HepG2 (cell line): ENCODE results near the gene CTNNA3. TPM values are rescaled to one million over a fixed set of nuclear protein-coding genes. Genes with fewer than 3 reads are reported as not detected.

Experiments used
- ATAC-seq: fragments of 200-7000 bp; cut with Tn5 transposase; 3 replicates; pipeline ENCODE4 v1.9.1; 2020; ENCODE audit warnings: mild to moderate bottlenecking, moderate library complexity
- BruUV-seq: library from RNA; stranded (reverse); fragments of 400-500 nt; replicated peaks from 2 replicates; lab custom pipeline; 2021; lab: Mats Ljungman, UMichigan
- CTCF ChIA-PET: fragments of 300-600 bp; formaldehyde crosslinking; extraction: SDS; loops from one replicate; lab custom pipeline; 2021; ENCODE audit warnings: low total read pairs, inconsistent platforms, low intra/inter-chr PET ratio; lab: Yijun Ruan, JAX
- POLR2A ChIA-PET: fragments of 350-600 bp; sonication (Branson Sonifier 250); formaldehyde crosslinking; loops from one replicate; lab custom pipeline; 2020; ENCODE audit warnings: antibody characterized with exemption, inconsistent platforms; lab: Yijun Ruan, JAX
- DNase-seq: peaks from one replicate; pipeline ENCODE4 v3.0.0-alpha.2; 2015; ENCODE audit warnings: low spot score
- FAIRE-seq: peaks from 3 replicates; lab custom pipeline; 2011; peaks lifted over from hg19 to GRCh38; lab: Jason Lieb, UNC
- H2AFZ ChIP-seq: one replicate; pipeline ENCODE4 v1.6.1; 2011; ENCODE audit warnings: low read length, inconsistent platforms
- H3K27ac ChIP-seq: fragments of 300-600 bp; 3 replicates; pipeline ENCODE4 v1.8.0; 2011; ENCODE audit warnings: mixed run types, mild to moderate bottlenecking, mixed read lengths, low read length, inconsistent platforms; ENCODE audit not compliant: insufficient read depth; ENCODE audit errors: extremely low read length
- H3K27me3 ChIP-seq, 2 experiments: fragments of 200-600 bp in 1 of 2; 2 replicates in 1 of 2; 3 replicates in 1 of 2; pipeline versions ENCODE4 v1.6.0 to v1.8.0; 2011; ENCODE audit warnings: low read length in 2 of 2, mild to moderate bottlenecking in 2 of 2, moderate library complexity in 2 of 2, inconsistent platforms in 1 of 2; ENCODE audit not compliant: insufficient read depth in 2 of 2, control insufficient read depth in 1 of 2
- H3K36me3 ChIP-seq, 2 experiments: fragments of 200-600 bp in 1 of 2; replicated peaks in 1 of 2; 2 replicates in 1 of 2; 3 replicates in 1 of 2; pipeline versions ENCODE4 v1.5.1 to v1.8.0; 2011; ENCODE audit warnings: low read length in 2 of 2, inconsistent platforms in 1 of 2; ENCODE audit not compliant: insufficient read depth in 2 of 2, control insufficient read depth in 1 of 2
- H3K4me1 ChIP-seq: 2 replicates; pipeline ENCODE4 v1.5.1; 2012; ENCODE audit warnings: low read length, inconsistent platforms; ENCODE audit not compliant: insufficient read depth
- H3K4me2 ChIP-seq: 2 replicates; pipeline ENCODE4 v1.6.0; 2011; ENCODE audit warnings: low read depth, low read length, inconsistent platforms
- H3K4me3 ChIP-seq, 3 experiments: fragments of 200-600 bp in 1 of 3; sonication (generic), shearing (Covaris generic) in 1 of 3; replicated peaks in 1 of 3; 2 replicates each; pipeline ENCODE4 v1.5.1; 2011 to 2016; ENCODE audit warnings: low read length in 3 of 3, inconsistent platforms in 2 of 3, low read depth in 2 of 3, mild to moderate bottlenecking in 2 of 3, control low read depth in 1 of 3, mixed read lengths in 1 of 3; ENCODE audit not compliant: insufficient read depth in 1 of 3
- H3K79me2 ChIP-seq: one replicate; pipeline ENCODE4 v1.6.1; 2011; ENCODE audit warnings: low read length, inconsistent platforms; ENCODE audit not compliant: insufficient read depth
- H3K9ac ChIP-seq: 2 replicates; pipeline ENCODE4 v1.6.0; 2011; ENCODE audit warnings: mild to moderate bottlenecking, low read depth, low read length, inconsistent platforms; ENCODE audit not compliant: insufficient read depth
- H3K9me3 ChIP-seq: 2 replicates; pipeline ENCODE4 v1.5.1; 2012; ENCODE audit warnings: mild to moderate bottlenecking, low read length
- H4K20me1 ChIP-seq: 2 replicates; pipeline ENCODE4 v1.6.0; 2011; ENCODE audit warnings: inconsistent platforms, mild to moderate bottlenecking, low read length, moderate library complexity; ENCODE audit not compliant: insufficient read depth
- ATF1 ChIP-seq: IDR thresholded peaks from 2 replicates; pipeline ENCODE4 v1.6.1; 2016; ENCODE audit warnings: mild to moderate bottlenecking, control low read depth
- GLI4 ChIP-seq: sonication (generic); formaldehyde crosslinking; IDR thresholded peaks from 2 replicates; pipeline ENCODE4 v1.5.1; 2020; ENCODE audit warnings: missing genetic modification reagents, mild to moderate bottlenecking, moderate library complexity, borderline replicate concordance
- GLMP ChIP-seq: sonication (generic); formaldehyde crosslinking; IDR thresholded peaks from 2 replicates; pipeline ENCODE4 v1.9.0; 2021; ENCODE audit warnings: missing genetic modification reagents, mild to moderate bottlenecking, borderline replicate concordance
- HNRNPLL ChIP-seq: fragments of 200-400 bp; formaldehyde crosslinking; IDR thresholded peaks from 2 replicates; pipeline ENCODE4 v1.6.1; 2017; ENCODE audit warnings: mild to moderate bottlenecking, low read depth, low read length; ENCODE audit not compliant: poor library complexity, severe bottlenecking
- NBN ChIP-seq: fragments of 450-650 bp; conservative IDR thresholded peaks from 2 replicates; pipeline ENCODE4 v1.6.1; 2017
- RXRB ChIP-seq: IDR thresholded peaks from 2 replicates; pipeline ENCODE4 v1.6.1; 2016; ENCODE audit warnings: borderline replicate concordance, missing genetic modification reagents, missing compliant biosample characterization
- SETDB1 ChIP-seq: sonication (generic); formaldehyde crosslinking; IDR thresholded peaks from 2 replicates; pipeline ENCODE4 v1.5.1; 2020; ENCODE audit warnings: missing genetic modification reagents, mild to moderate bottlenecking, borderline replicate concordance
- TRIM22 ChIP-seq: fragments of 450-650 bp; IDR thresholded peaks from 2 replicates; pipeline ENCODE4 v1.6.1; 2017
- ZBTB39 ChIP-seq: sonication (generic); formaldehyde crosslinking; IDR thresholded peaks from 2 replicates; pipeline ENCODE4 v1.5.0; 2020; ENCODE audit warnings: missing genetic modification reagents
- ZNF280B ChIP-seq: sonication (generic); formaldehyde crosslinking; IDR thresholded peaks from 2 replicates; pipeline ENCODE4 v1.5.0; 2020; ENCODE audit warnings: missing genetic modification reagents, mild to moderate bottlenecking, borderline replicate concordance
- ZNF431 ChIP-seq: sonication (generic); formaldehyde crosslinking; IDR thresholded peaks from 2 replicates; pipeline ENCODE4 v1.9.0; 2022; ENCODE audit warnings: missing genetic modification reagents, low read depth, mild to moderate bottlenecking, borderline replicate concordance
- ZNF761 ChIP-seq: sonication (generic); formaldehyde crosslinking; conservative IDR thresholded peaks from 2 replicates; pipeline ENCODE4 v1.4.0; 2020; ENCODE audit warnings: mild to moderate bottlenecking, missing genetic modification reagents
- WGBS: methylation state at CpG from one replicate; pipeline ENCODE4 v1.1.6; 2017; ENCODE audit warnings: low lambda C conversion rate; 5-methylcytosine and 5-hydroxymethylcytosine counted together
- in situ Hi-C: cut with HindIII; loops from 2 replicates; pipeline ENCODE4 v1.10.0; 2017; ENCODE audit warnings: low pct_unique_long_range_greater_than_20kb; ENCODE audit not compliant: extremely low pct_ligation_motif_present
- intact Hi-C: fragments of 100-400 bp; cut with micrococcal nuclease; formaldehyde crosslinking; loops from one replicate; pipeline ENCODE4 v1.10.0; 2022; ENCODE audit not compliant: unreplicated experiment
- polyA plus RNA-seq, 8 experiments: library from polyadenylated mRNA; depleted of rRNA in 3 of 8; stranded (reverse) in 7 of 8; unstranded in 1 of 8; fragments of >200 nt; fragmentation: Illumina TruSeq in 4 of 8; extraction: Trizol in 4 of 8; gene quantifications; 2 replicates each; pipeline versions ENCODE4 v1.2.1 to v1.2.3, GENCODE V29; 2011 to 2016; ENCODE audit warnings: low read depth in 4 of 8, missing spikeins in 1 of 8, mixed read lengths in 1 of 8; ENCODE audit not compliant: insufficient read depth in 1 of 8
- total RNA-seq, 5 experiments: library from RNA; depleted of rRNA; stranded (reverse); fragments of >200 nt; fragmentation: Illumina TruSeq; extraction: Trizol; gene quantifications; 2 replicates each; pipeline ENCODE4 v1.2.3, GENCODE V29; 2016; ENCODE audit warnings: low read depth in 1 of 5

CTNNA3 gene
- total and polyA plus RNA-seq, 2 of the 13 experiments (the other 11 are each of a cell fraction or from before 2014, with no cell fraction given): not detected

GRCh38 chr10:66833861-66834260, 862.1 kb downstream of the CTNNA3 start:
- H3K36me3 ChIP-seq: no peaks in the 10 kb centered on the region
- H2AFZ ChIP-seq: no peak overlapping the region
- no TSS peak for BruUV-seq
- no peak for FAIRE-seq
- no peak overlapping the region for H3K9ac ChIP-seq
- no peaks in the 10 kb centered on the region for H3K27me3 ChIP-seq
- no peak for ATAC-seq
- ChIA-PET CTCF (no interaction called here), POLR2A (no interaction called here)
- H3K4me2 ChIP-seq: no peak overlapping the region
- TF ChIP-seq GLI4 (CRISPR knock-in tag) (no peak), HNRNPLL (no peak), ATF1 (CRISPR knock-in tag) (no peak), GLMP (CRISPR knock-in tag) (no peak), ZNF761 (no peak), RXRB (CRISPR knock-in tag) (no peak), ZNF280B (CRISPR knock-in tag) (no peak), ZNF431 (CRISPR knock-in tag) (no peak), ZBTB39 (CRISPR knock-in tag) (no peak), SETDB1 (no peak), NBN (no peak), TRIM22 (no peak)
- H3K9me3 ChIP-seq: no peaks in the 10 kb centered on the region
- no peaks in the 10 kb centered on the region for H3K4me1 ChIP-seq
- intact Hi-C loops (no loop called here), in situ Hi-C loops (no loop called here)
- H3K27ac ChIP-seq: no peak overlapping the region
- no peaks in the 10 kb centered on the region for H3K79me2 ChIP-seq
- no peaks in the 10 kb centered on the region for H4K20me1 ChIP-seq
- DNase-seq: no peak
- no peak overlapping the region for H3K4me3 ChIP-seq
- WGBS: 5% methylated on average over 1 of the region's 1 CpG
